Measurements from ENCODE around the gene TMEM154.

- TF ChIP-seq REST (IDR thresholded peaks at IDR 0.05; ENCODE audit: low read depth): no peak
- no peak for TF ChIP-seq YY1 (IDR thresholded peaks at IDR 0.05; ENCODE audit: low read depth)
- no peak for TF ChIP-seq TAF1 (IDR thresholded peaks at IDR 0.05; ENCODE audit: low read depth)
- TF ChIP-seq EP300 (IDR thresholded peaks at IDR 0.05; ENCODE audit: borderline replicate concordance): no peak
Measured at GRCh38 chr4:152693871-152694270, 14.1 kb upstream of the TMEM154 start.

Measured in Ishikawa (cell line).